Vagina (tissue), 2 donors: ENCODE results near the gene C2orf80.

ENCODE experiments used
- POLR2AphosphoS5 ChIP-seq, 2 donors: sonication (generic); formaldehyde crosslinking; IDR thresholded peaks; one replicate each; pipeline ENCODE4 v1.9.0; 2017; ENCODE audit warnings: antibody characterized with exemption in 2 of 2, mild to moderate bottlenecking in 2 of 2, low read depth in 1 of 2; ENCODE audit not compliant: insufficient read depth in 1 of 2
- TF ChIP-seq, protein P1 (sequence below), 3 experiments: fragments of 450-650 bp in 2 of 3; fragments of 200-600 bp in 1 of 3; sonication (generic) in 1 of 3; IDR thresholded peaks; one replicate each; pipeline ENCODE4 v1.5.1; 2017 to 2019; ENCODE audit warnings: antibody characterized with exemption in 3 of 3, mild to moderate bottlenecking in 2 of 3, moderate library complexity in 2 of 3

DNA sequence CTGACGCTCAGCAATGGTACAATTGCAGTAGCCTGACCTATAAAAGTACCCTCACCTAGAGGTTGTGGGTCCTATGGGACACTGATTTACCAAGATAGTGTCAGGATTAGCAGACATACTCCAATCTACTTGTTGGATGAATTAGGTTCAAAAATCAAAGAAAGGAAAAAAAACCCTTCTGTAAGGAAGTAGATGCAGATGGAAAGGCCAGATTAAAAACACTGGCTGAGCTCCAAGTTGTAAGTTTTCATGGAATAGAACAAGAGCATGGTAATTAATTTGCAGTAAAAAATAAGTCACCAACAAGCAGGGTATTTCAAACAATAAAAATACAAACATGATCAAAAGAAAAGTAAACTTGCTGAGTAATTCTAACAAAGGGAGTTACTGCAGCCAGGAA is 38.6 kb upstream of the C2orf80 start:
- TF ChIP-seq, protein P1, sequence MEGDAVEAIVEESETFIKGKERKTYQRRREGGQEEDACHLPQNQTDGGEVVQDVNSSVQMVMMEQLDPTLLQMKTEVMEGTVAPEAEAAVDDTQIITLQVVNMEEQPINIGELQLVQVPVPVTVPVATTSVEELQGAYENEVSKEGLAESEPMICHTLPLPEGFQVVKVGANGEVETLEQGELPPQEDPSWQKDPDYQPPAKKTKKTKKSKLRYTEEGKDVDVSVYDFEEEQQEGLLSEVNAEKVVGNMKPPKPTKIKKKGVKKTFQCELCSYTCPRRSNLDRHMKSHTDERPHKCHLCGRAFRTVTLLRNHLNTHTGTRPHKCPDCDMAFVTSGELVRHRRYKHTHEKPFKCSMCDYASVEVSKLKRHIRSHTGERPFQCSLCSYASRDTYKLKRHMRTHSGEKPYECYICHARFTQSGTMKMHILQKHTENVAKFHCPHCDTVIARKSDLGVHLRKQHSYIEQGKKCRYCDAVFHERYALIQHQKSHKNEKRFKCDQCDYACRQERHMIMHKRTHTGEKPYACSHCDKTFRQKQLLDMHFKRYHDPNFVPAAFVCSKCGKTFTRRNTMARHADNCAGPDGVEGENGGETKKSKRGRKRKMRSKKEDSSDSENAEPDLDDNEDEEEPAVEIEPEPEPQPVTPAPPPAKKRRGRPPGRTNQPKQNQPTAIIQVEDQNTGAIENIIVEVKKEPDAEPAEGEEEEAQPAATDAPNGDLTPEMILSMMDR (IDR thresholded peaks at IDR 0.05), result no peak
- TF ChIP-seq POLR2AphosphoS5 (IDR thresholded peaks at IDR 0.05; ENCODE audit: insufficient read depth in 1 of 2, low read depth in 1 of 2), result no peak
